ENCODE results near the gene BAD. TPM values are rescaled to one million over a fixed set of nuclear protein-coding genes. Genes with fewer than 3 reads are reported as not detected.
"Not testable (repeated sequence)": the region's sequence is repeated elsewhere in the genome, so short reads cannot be mapped to it uniquely, and the experiment has no call there.

Gene BAD
- polyA plus RNA-seq, 1 donor = 39.6 TPM

GRCh38 chr11:64247729-64248531 lies 36.5 kb downstream of the BAD start:
- no peaks in the 10 kb centered on the region for H3K27me3 ChIP-seq (ENCODE audit: control insufficient read depth, insufficient read depth, low read length)
- H3K36me3 ChIP-seq (ENCODE audit: control insufficient read depth, insufficient read depth, low read length) = peaks cover 15% of the 10 kb centered on the region
- DNase-seq = peak in 1 of 2 donors; percentile 64
- H3K4me3 ChIP-seq (ENCODE audit: low read length) = peak overlapping the region; percentile 80
- peak overlapping the region; percentile 91 for H3K27ac ChIP-seq (ENCODE audit: low read length)
- H3K4me1 ChIP-seq (ENCODE audit: control insufficient read depth, insufficient read depth, low read length) = peaks cover 49% of the 10 kb centered on the region
- H3K9me3 ChIP-seq (ENCODE audit: control insufficient read depth, low read depth, low read length) = no peaks in the 10 kb centered on the region
- WGBS (ENCODE audit: insufficient coverage, low lambda C conversion rate) = 20% methylated on average over 2 of the region's 31 CpGs

- Histone ChIP-seq H3K9me3 (ENCODE audit: control insufficient read depth, low read depth, low read length) (no peaks in the 10 kb centered on the region), H3K4me1 (ENCODE audit: control insufficient read depth, insufficient read depth, low read length) (peaks cover 52% of the 10 kb centered on the region), H3K36me3 (ENCODE audit: control insufficient read depth, insufficient read depth, low read length) (peaks cover 16% of the 10 kb centered on the region), H3K27me3 (ENCODE audit: control insufficient read depth, insufficient read depth, low read length) (no peaks in the 10 kb centered on the region), H3K4me3 (ENCODE audit: low read length) (peak within 1 kb of the TSS; percentile 83), H3K27ac (ENCODE audit: low read length) (peak within 1 kb of the TSS; percentile 91)
- DNase-seq = peak; percentile 74 to 86
- WGBS (ENCODE audit: insufficient coverage, low lambda C conversion rate) = no CpG with 5 or more reads among the region's 74 CpGs
Measured at GRCh38 chr11:64246871-64247728, 37.4 kb downstream of the BAD start, which contains the start of gene PPP1R14B. TSS of gene PPP1R14B (minus strand) at chr11:64246943. CDS start at chr11:64246673, 270 bp downstream.

- H3K4me3 ChIP-seq (ENCODE audit: low read length); DNase-seq; H3K27me3 ChIP-seq (ENCODE audit: control insufficient read depth, insufficient read depth, low read length); H3K9me3 ChIP-seq (ENCODE audit: control insufficient read depth, low read depth, low read length): not testable (repeated sequence)
- Histone ChIP-seq H3K4me1 (ENCODE audit: control insufficient read depth, insufficient read depth, low read length) (peaks cover 52% of the 10 kb centered on the region), H3K27ac (ENCODE audit: low read length) (peak overlapping the region; percentile 89), H3K36me3 (ENCODE audit: control insufficient read depth, insufficient read depth, low read length) (peaks cover 16% of the 10 kb centered on the region)
- WGBS (ENCODE audit: insufficient coverage, low lambda C conversion rate) = no CpG with 5 or more reads among the region's 43 CpGs
Measured at GRCh38 chr11:64246621-64246870, 37.9 kb downstream of the BAD start.

DNA sequence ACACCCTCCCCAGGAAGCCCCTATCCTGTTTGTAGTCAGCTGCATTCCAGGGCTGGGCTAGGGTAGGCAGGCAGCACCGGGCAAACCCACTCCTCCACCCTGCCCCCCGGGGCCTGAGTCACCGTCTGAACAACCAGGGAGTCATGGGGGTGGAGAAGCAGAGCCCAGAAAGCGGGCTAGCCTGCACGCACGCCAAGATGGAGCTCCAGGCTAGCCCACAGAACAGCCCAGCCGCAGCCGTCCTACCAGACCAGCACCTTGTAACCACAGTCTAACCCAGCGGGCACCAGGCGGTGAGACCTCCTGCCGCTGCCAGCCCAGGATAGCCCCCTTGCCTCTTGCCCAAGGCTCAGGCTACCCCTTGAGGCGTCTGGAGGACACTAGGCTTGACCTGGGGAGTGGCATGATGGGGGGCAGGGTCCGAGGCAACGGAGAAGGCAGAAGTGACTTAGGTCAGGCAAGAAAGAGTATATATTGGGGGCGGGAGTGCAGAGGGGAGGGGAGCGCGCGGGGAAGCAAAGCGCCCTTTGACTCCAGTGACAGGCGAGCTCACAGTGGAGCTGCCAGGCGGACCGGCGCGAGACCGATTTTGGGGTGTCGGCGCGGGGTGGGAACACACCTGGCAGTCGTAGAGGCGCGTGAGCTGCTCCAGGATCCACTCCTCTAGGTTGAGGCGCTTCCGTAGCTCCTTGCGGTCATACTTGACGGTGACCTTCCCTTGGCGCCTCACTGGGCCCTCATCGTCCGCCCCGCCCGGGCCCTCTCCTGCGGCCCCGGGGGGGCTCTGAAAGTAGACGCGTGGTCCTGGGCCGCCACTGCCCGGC lies 38.5 kb downstream of the BAD start:
- no peaks in the 10 kb centered on the region for H3K9me3 ChIP-seq (ENCODE audit: control insufficient read depth, low read depth, low read length)
- peak overlapping the region; percentile 89 for H3K27ac ChIP-seq (ENCODE audit: low read length)
- peak; percentile 74 to 83 for DNase-seq
- peaks cover 16% of the 10 kb centered on the region for H3K36me3 ChIP-seq (ENCODE audit: control insufficient read depth, insufficient read depth, low read length)
- peak overlapping the region; percentile 83 for H3K4me3 ChIP-seq (ENCODE audit: low read length)
- no peaks in the 10 kb centered on the region for H3K27me3 ChIP-seq (ENCODE audit: control insufficient read depth, insufficient read depth, low read length)
- WGBS (ENCODE audit: insufficient coverage, low lambda C conversion rate) = no CpG with 5 or more reads among the region's 46 CpGs
- peaks cover 50% of the 10 kb centered on the region for H3K4me1 ChIP-seq (ENCODE audit: control insufficient read depth, insufficient read depth, low read length)

GRCh38 chr11:64245401-64245796 lies 39.1 kb downstream of the BAD start:
- peak overlapping the region; percentile 89 for H3K27ac ChIP-seq (ENCODE audit: low read length)
- H3K36me3 ChIP-seq (ENCODE audit: control insufficient read depth, insufficient read depth, low read length) = peaks cover 16% of the 10 kb centered on the region
- DNase-seq = no peak
- peaks cover 47% of the 10 kb centered on the region for H3K4me1 ChIP-seq (ENCODE audit: control insufficient read depth, insufficient read depth, low read length)
- H3K27me3 ChIP-seq (ENCODE audit: control insufficient read depth, insufficient read depth, low read length) = no peaks in the 10 kb centered on the region
- H3K9me3 ChIP-seq (ENCODE audit: control insufficient read depth, low read depth, low read length) = no peaks in the 10 kb centered on the region
- H3K4me3 ChIP-seq (ENCODE audit: low read length) = peak overlapping the region; percentile 83
- WGBS (ENCODE audit: insufficient coverage, low lambda C conversion rate) = no CpG with 5 or more reads among the region's 6 CpGs

DNA sequence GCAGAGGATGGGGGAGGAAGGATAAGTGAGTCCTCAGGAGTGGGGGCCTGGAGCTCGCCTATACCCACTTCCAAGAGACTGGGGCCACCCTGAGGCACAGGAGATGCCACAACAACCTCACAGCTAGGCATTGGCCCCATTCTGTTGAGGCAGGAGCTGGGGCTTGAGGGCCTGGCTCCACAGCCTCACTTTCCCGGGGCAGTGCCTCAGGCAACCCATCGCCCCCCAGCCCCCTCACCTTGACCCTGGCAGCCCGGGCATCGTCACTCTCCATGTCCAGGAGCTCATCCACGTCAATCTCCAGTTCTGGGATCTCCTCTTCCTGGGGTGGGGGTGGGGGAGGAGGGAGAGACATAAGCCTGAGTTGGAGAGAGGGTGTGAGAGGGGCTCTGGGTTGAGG lies 39.5 kb downstream of the BAD start:
- H3K9me3 ChIP-seq (ENCODE audit: control insufficient read depth, low read depth, low read length) = no peaks in the 10 kb centered on the region
- H3K27ac ChIP-seq (ENCODE audit: low read length) = peak overlapping the region; percentile 89
- DNase-seq = no peak
- no CpG with 5 or more reads among the region's 6 CpGs for WGBS (ENCODE audit: insufficient coverage, low lambda C conversion rate)
- peaks cover 16% of the 10 kb centered on the region for H3K36me3 ChIP-seq (ENCODE audit: control insufficient read depth, insufficient read depth, low read length)
- H3K27me3 ChIP-seq (ENCODE audit: control insufficient read depth, insufficient read depth, low read length) = no peaks in the 10 kb centered on the region
- H3K4me1 ChIP-seq (ENCODE audit: control insufficient read depth, insufficient read depth, low read length) = peaks cover 47% of the 10 kb centered on the region
- H3K4me3 ChIP-seq (ENCODE audit: low read length) = peak overlapping the region; percentile 83

DNA sequence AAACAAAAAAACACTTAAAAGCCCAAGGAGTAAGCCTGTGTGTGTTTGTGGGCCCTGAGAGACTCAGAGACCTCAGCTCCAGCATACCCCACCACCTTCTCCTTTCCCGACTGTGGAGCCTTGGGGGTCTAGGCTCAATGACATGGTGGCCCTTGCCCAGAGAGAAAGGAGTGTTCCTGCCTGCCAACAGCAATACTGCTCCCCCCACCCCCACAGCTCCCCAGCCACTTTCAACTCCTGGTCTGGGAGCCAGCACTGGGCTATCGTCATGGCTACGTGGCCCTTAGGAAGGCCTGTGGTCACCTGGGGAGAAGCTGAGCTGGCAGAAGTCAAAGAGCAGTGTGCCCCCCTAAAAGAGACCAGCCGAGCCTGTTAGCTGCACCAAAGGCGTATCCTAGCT lies 40.4 kb downstream of the BAD start:
- Histone ChIP-seq H3K9me3 (ENCODE audit: control insufficient read depth, low read depth, low read length) (no peaks in the 10 kb centered on the region), H3K4me3 (ENCODE audit: low read length) (no peak overlapping the region), H3K36me3 (ENCODE audit: control insufficient read depth, insufficient read depth, low read length) (peaks cover 20% of the 10 kb centered on the region), H3K4me1 (ENCODE audit: control insufficient read depth, insufficient read depth, low read length) (peaks cover 44% of the 10 kb centered on the region), H3K27me3 (ENCODE audit: control insufficient read depth, insufficient read depth, low read length) (no peaks in the 10 kb centered on the region), H3K27ac (ENCODE audit: low read length) (no peak overlapping the region)
- no CpG with 5 or more reads among the region's 5 CpGs for WGBS (ENCODE audit: insufficient coverage, low lambda C conversion rate)
- no peak for DNase-seq

DNA sequence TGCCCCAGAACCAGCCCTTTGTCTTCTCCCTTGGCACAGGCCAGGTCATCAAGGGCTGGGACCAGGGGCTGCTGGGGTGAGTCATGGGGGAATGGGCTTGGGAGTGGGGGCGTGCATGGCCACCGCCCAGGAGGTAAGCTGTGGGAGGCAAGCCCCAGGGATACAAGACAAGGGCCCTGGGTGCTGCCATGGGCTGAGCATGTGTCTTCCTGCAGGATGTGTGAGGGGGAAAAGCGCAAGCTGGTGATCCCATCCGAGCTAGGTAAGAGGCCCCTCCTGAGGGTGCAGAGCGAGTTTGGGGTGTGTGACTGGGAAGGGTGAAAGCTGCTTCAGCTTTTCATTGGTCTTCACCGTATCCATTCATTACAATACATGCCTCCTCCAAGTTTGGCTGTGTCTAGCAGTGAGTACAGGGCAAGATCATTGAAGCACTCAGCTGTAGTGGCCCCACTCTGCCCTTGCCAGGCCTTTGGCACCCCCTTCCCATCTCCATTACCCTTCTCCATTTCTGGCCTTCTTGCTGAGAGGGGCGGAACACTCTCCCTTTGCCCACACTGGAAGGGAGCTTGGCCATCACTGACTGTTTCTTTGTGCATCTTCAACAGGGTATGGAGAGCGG lies 41.1 kb downstream of the BAD start:
- DNase-seq = no peak
- Histone ChIP-seq H3K27me3 (ENCODE audit: control insufficient read depth, insufficient read depth, low read length) (no peaks in the 10 kb centered on the region), H3K27ac (ENCODE audit: low read length) (no peak overlapping the region), H3K4me3 (ENCODE audit: low read length) (no peak overlapping the region), H3K36me3 (ENCODE audit: control insufficient read depth, insufficient read depth, low read length) (peaks cover 27% of the 10 kb centered on the region), H3K9me3 (ENCODE audit: control insufficient read depth, low read depth, low read length) (no peaks in the 10 kb centered on the region), H3K4me1 (ENCODE audit: control insufficient read depth, insufficient read depth, low read length) (peaks cover 38% of the 10 kb centered on the region)
- WGBS (ENCODE audit: insufficient coverage, low lambda C conversion rate) = no CpG with 5 or more reads among the region's 8 CpGs

GRCh38 chr11:64241491-64242374 lies 42.7 kb downstream of the BAD start:
- H3K9me3 ChIP-seq (ENCODE audit: control insufficient read depth, low read depth, low read length) = no peaks in the 10 kb centered on the region
- peak overlapping the region; percentile 95 for H3K4me3 ChIP-seq (ENCODE audit: low read length)
- no CpG with 5 or more reads among the region's 63 CpGs for WGBS (ENCODE audit: insufficient coverage, low lambda C conversion rate)
- H3K4me1 ChIP-seq (ENCODE audit: control insufficient read depth, insufficient read depth, low read length) = peaks cover 42% of the 10 kb centered on the region
- DNase-seq = peak; percentile 82 to 100
- H3K36me3 ChIP-seq (ENCODE audit: control insufficient read depth, insufficient read depth, low read length) = peaks cover 33% of the 10 kb centered on the region
- no peaks in the 10 kb centered on the region for H3K27me3 ChIP-seq (ENCODE audit: control insufficient read depth, insufficient read depth, low read length)
- H3K27ac ChIP-seq (ENCODE audit: low read length) = peak overlapping the region; percentile 100
